Choroid plexus epithelial cell (primary cell): Measurements from ENCODE around the gene CREG2.

Experiments
- DNase-seq: peaks from one replicate; pipeline ENCODE4 v3.0.0-alpha.2; 2010; ENCODE audit warnings: low read depth
- H3K4me3 ChIP-seq: 2 replicates; pipeline ENCODE4 v1.5.1; 2011; ENCODE audit warnings: low read depth, mild to moderate bottlenecking, control low read depth, low read length, moderate library complexity
- TF ChIP-seq, protein P1 (sequence below): conservative IDR thresholded peaks from 2 replicates; pipeline ENCODE4 v1.5.1; 2011; ENCODE audit warnings: low read depth, mild to moderate bottlenecking, control low read depth, inconsistent platforms, low read length, moderate library complexity

The CREG2 gene

DNA sequence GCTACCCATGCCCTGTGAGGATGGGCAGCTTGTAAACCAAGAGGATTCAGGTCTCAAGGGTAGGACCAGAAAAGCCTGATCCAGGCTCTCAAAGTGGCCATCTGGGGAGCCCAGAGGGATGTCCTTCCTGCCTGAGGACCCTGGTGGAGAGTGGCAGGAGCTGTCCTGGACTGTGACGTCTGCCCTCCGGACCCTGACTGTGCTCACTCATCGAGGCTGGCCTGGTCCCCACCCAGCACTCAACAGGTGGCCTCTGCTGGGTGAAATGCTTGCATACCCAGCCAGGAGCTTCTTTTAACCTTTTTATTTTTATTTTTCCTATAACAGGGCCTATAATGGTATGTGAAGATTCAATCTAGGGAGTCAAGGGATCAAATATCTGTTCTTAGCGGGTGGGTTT, 24.5 kb downstream of the CREG2 start:
- no peak overlapping the region for H3K4me3 ChIP-seq
- DNase-seq, result no peak
- TF ChIP-seq, protein P1, sequence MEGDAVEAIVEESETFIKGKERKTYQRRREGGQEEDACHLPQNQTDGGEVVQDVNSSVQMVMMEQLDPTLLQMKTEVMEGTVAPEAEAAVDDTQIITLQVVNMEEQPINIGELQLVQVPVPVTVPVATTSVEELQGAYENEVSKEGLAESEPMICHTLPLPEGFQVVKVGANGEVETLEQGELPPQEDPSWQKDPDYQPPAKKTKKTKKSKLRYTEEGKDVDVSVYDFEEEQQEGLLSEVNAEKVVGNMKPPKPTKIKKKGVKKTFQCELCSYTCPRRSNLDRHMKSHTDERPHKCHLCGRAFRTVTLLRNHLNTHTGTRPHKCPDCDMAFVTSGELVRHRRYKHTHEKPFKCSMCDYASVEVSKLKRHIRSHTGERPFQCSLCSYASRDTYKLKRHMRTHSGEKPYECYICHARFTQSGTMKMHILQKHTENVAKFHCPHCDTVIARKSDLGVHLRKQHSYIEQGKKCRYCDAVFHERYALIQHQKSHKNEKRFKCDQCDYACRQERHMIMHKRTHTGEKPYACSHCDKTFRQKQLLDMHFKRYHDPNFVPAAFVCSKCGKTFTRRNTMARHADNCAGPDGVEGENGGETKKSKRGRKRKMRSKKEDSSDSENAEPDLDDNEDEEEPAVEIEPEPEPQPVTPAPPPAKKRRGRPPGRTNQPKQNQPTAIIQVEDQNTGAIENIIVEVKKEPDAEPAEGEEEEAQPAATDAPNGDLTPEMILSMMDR, result no peak

DNA sequence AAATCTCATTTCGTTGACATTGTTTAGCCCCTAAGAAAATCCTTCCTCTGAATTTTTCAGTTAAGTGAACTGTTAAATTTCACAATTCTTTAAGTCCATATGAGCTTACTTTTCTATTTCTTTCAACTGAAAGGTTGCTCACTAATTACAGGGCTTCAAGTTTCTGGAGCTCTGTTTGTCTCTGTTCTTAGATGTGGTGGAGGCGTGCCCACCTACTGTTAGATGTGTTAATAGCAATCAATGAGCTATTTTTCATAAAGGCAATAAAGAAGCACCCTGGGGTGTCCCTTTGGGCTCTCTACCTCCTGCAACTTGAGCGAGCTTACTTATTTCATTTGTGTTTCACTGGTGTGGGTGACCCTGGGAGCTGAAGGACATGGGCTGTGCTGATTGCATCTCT, 25.0 kb downstream of the CREG2 start:
- no peak for DNase-seq
- H3K4me3 ChIP-seq, result no peak overlapping the region
- TF ChIP-seq, protein P1, result no peak

DNA sequence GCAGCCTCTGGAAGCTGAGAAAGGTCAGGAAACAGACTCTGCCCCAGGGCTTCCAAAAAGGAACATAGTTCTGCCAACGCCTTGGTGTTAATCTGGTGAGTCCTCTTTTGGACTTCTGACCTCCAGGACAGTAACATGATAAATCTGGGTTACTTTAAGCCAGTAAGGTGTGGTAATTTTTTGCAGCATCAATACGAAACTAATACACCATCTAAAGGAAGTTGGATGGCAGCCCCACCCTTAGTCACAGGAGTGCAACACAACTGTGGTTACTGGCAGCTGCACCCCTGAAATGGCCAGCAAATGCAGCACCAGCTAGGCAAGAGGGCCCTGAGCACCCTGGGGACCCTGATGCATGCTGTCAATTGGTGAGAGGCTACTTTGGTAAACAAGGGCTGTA, 25.8 kb downstream of the CREG2 start:
- no peak overlapping the region for H3K4me3 ChIP-seq
- no peak for DNase-seq
- TF ChIP-seq, protein P1, result no peak

DNA sequence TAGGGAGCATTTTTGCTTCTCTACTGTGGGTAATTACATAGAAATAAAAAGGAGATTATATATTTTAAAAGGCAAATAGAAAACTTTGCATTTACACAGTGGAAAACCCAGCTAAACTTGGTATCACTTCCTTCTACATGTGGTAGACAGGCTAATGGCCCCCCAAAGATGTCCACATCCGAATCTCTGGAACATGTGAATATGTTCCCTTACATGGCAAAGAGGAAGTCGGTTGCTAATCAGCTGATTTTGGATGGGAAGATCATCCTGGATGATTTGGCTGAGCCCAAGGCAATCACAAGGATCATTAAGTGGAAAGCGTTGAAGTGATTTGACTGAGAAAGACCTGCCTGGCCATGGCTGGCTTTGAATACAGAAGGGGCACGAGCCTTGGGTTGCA, 26.2 kb downstream of the CREG2 start:
- TF ChIP-seq, protein P1, result no peak
- no peak for DNase-seq
- H3K4me3 ChIP-seq, result no peak overlapping the region

DNA sequence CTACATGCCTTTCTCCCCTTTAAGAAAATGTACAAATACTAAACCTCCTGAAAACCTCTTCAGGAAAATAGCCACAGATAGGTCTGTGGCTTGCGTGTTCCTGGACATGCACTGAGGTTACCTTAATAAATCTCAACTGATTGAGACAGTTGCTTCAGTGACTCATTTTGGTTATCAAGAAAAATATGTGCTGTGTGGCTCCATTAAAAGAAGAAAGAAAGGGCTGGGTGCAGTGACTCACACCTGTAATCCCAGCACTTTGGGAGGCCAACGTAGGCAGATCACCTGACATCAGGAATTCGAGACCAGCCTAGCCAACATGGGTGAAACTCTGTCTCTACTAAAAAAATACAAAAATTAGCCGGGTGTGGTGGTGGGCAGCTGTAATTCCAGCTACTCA, 27.1 kb downstream of the CREG2 start:
- DNase-seq, result no peak
- TF ChIP-seq, protein P1, result no peak
- H3K4me3 ChIP-seq, result no peak overlapping the region

DNA sequence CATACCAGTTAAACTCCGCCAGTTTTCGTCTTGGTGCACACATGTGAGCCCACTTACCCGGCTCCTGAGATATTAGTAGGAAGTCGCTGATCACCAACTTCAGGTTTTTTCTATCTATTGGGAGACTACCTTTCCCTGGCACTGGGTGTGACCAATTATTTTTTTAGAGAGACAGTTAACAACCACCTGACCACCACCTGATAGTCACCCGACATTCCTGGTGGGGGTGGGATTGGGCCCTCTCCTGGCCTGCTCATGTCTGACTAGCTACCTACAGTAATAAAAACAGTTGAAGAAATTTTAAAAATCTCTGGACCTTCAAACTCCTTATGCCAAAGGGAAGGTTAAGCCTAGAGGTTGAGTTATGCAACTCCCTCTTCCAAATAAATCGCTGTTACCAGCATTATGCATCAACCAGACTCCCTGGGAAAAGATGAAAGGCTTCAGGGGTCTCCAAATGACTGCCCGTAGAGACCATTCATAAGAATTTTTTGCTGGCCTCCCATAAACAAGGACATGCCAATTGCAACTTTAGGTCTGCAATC, 27.8 kb downstream of the CREG2 start:
- TF ChIP-seq, protein P1, result no peak
- no peak overlapping the region for H3K4me3 ChIP-seq
- DNase-seq, result no peak

DNA sequence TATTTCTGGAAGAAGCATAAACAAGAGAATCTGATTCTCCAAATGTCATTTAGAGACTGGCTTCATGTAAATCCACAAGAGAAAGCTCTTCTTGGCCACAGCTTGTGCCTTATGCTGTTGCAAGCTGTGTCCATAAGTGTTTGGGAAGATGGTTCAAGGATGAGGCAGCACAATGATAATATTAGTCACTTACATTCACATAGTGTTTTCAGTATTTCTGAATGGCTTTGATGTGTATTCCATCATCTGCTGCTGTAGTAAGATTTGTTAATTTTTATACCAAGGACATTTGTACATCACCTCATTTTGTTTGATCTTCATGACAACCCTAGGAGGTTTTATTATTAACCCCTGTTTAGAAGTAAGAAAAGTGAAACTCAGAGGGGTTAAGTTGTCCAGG, 29.9 kb downstream of the CREG2 start:
- TF ChIP-seq, protein P1, result no peak
- no peak overlapping the region for H3K4me3 ChIP-seq
- no peak for DNase-seq
